Uterus (tissue), 2 donors: ENCODE results near the gene TRIM65.

Experiments
- POLR2A ChIP-seq, 2 donors: fragments of 450-650 bp; IDR thresholded peaks; one replicate each; pipeline ENCODE4 v1.6.1; 2016; ENCODE audit warnings: antibody characterized with exemption in 2 of 2, mild to moderate bottlenecking in 1 of 2, moderate library complexity in 1 of 2
- TF ChIP-seq, protein P1 (sequence below), 4 experiments: fragments of 200-600 bp in 2 of 4; fragments of 450-650 bp in 2 of 4; sonication (generic) in 2 of 4; IDR thresholded peaks; one replicate each; pipeline ENCODE4 v1.5.1; 2016 to 2019; ENCODE audit warnings: antibody characterized with exemption in 4 of 4, mild to moderate bottlenecking in 2 of 4, moderate library complexity in 1 of 4

DNA sequence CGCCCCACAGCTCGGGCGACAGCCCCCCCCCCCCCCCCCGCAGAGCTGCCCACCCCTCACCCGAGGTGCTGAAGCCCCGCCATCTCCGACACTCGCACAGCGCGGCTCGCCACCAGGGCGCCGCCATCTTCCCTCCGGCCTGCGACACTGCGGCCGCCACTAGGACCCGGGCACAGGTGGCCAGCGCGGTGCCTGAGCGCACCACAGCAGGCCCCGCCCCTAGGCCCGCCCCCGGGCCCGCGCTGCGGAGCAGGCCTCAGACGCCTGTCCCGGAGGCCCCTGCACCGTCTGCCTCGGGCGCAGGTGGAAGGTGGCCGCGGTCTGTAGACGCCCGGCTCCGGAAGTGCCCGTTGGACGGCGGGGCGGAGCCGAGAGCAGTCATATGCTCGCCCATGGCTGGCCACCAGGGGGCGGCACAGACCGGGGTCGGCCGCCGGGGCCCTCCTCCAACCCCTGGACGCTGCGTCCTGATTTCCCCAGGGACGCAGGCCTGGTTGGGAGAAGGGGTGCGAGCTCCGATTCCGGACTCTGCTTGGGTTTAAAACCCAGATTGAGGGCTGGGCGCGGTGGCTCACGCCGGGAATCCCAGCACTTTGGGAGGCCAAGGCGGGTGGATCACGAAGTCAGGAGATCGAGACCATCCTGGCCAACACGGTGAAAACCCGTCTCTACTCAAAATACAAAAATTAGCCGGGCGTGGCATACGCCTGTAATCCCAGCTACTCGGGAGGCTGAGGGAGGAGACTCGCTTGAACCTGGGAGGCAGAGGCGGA lies 8.2 kb upstream of the TRIM65 start, which contains the start of gene MRPL38:
- TF ChIP-seq, protein P1, sequence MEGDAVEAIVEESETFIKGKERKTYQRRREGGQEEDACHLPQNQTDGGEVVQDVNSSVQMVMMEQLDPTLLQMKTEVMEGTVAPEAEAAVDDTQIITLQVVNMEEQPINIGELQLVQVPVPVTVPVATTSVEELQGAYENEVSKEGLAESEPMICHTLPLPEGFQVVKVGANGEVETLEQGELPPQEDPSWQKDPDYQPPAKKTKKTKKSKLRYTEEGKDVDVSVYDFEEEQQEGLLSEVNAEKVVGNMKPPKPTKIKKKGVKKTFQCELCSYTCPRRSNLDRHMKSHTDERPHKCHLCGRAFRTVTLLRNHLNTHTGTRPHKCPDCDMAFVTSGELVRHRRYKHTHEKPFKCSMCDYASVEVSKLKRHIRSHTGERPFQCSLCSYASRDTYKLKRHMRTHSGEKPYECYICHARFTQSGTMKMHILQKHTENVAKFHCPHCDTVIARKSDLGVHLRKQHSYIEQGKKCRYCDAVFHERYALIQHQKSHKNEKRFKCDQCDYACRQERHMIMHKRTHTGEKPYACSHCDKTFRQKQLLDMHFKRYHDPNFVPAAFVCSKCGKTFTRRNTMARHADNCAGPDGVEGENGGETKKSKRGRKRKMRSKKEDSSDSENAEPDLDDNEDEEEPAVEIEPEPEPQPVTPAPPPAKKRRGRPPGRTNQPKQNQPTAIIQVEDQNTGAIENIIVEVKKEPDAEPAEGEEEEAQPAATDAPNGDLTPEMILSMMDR (IDR thresholded peaks at IDR 0.05), result peak; percentile 98 to 100 (median 100)
- TF ChIP-seq POLR2A (IDR thresholded peaks at IDR 0.05), result peak; percentile 80 to 81
